ENCODE results near the gene NLGN3.
"Not testable (repeated sequence)": the region's sequence is repeated elsewhere in the genome, so short reads cannot be mapped to it uniquely, and the experiment has no call there.

The NLGN3 gene

GRCh38 chrX:71173440-71173839 is 28.8 kb downstream of the NLGN3 start:
- DNase-seq: no peak

- no peak for DNase-seq
Observed at GRCh38 chrX:71174795-71175194, 30.2 kb downstream of the NLGN3 start.

DNA sequence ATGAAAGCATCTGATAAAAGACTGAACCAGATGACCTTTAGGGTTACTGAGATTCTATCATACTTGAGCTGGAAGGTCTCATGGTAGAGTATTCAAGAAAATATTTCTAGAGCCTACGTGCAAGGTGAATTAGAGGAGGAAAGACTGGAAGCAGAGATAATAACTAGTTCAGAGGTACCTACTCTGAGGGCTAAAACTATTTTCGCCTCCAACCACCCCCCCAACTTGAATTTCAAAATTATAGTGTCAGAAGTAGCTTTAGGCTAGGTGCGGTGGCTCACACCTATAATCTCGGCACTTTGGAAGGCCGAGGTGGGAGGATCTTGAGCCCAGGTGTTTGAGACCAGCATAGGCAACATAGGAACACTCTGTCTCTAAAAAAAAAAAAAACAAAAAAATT is 30.9 kb downstream of the NLGN3 start:
- DNase-seq: no peak

GRCh38 chrX:71177327-71177726 is 32.7 kb downstream of the NLGN3 start:
- DNase-seq: no peak

DNA sequence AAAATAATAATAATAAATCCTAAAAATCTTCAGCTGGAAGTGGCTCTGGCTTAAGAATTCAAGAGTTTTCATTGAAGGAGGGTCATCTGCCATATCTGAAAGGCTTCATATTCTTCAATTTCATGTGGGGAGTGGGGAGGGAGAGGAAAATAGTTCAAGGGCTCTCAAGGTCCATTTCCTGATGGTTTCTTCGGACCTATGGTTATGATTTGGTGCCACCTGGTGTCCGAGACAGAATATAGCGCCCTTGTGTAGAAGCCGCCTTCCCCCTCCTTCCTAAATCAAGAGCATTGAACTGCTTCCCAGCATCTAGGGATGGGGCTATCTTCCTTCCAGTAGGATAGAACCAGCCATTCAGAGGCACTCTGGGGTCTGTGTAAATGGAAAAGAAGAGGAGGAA is 34.3 kb downstream of the NLGN3 start:
- peak; percentile 57 to 77 for DNase-seq

DNA sequence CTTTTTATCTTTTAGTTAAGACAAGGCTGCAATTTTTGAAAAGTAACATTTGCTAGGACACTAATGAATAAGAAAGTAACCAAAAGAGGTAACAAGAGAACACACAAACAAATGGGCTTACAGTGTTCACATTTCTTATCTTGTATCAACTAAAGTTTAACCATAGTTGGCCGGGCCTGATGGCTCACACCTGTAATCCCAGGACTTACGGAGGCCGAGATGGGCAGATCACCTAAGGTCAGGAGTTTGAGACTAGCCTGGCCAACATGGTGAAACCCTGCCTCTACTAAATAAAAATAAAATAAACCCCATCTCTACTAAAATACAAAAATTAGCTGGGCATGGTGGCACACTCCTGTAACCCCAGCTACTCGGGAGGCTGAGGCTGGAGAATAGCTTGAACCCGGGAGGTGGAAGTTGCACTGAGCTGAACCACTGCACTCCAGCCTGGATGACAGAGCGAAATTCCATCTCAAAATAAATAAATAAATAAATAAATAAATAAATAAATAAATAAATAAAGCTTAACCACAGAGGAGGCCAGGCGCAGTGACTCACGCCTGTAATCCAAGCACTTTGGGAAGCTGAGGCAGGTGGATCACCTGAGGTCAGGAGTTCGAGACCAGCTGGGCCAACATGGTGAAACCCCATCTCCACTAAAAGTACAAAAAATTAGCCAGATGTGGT is 36.1 kb downstream of the NLGN3 start:
- DNase-seq: not testable (repeated sequence)

DNA sequence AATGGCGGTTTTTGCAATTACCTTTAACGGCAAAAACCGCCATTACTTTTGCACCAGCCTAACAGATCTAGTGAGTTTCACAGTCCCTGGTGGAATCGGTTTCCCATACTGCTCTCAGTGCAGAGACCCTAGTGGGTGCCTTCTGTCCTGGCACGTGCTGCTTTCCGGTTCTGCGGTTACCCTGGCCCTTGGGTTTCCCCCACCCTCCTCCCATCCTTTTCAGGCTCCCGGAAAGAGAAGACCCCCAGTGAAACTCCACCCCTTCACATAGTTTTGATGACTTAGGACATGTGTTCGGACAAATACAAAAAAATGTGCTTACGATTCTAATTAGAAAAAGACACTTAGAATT is 36.9 kb downstream of the NLGN3 start:
- DNase-seq: no peak

GRCh38 chrX:71181910-71182799 is 37.5 kb downstream of the NLGN3 start:
- peak; percentile 93 to 98 for DNase-seq

- DNase-seq: no peak
Observed at GRCh38 chrX:71182871-71183270, 38.2 kb downstream of the NLGN3 start.

GRCh38 chrX:71183341-71183740 is 38.7 kb downstream of the NLGN3 start:
- DNase-seq: no peak

DNA sequence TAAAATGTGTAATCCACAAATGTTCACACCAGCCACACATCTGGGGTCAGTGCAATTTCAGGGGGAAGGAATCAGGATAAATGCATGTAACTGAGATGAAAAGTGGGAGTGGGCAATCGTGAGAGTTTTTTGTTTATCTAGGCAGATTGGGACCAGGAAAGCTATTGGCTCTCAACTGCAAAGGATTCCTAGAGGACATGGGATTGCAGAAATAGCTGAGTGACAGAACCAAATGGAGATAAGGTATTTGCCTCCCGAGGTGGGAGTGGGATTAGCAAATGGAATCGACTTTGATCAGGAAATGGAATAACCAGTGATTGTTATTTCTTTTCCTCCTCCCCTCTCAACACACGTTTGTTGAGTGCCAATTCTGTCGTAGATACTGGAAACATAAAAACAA is 39.5 kb downstream of the NLGN3 start:
- DNase-seq: no peak

GRCh38 chrX:71184803-71185495 is 40.3 kb downstream of the NLGN3 start:
- peak in 1 of 2 experiments; percentile 65 for DNase-seq

DNA sequence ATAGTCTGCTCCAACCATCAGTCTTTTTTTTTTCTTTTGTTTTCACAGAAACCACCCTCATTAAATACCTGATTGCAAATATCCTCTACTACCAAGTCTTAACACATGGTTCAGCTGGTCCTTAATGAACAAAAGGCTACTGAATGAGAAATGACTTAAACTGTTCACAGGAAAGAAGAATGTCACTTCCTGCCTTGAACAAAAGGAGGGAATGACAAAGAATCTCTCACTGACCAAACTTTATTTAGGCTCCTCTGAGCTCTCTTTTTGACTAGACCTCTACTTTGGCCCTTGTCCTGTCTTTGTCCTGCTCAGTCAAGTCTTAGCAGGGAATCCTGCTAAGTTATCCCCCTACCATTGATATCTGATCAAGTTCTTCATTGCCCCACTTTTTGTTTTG is 46.6 kb downstream of the NLGN3 start:
- DNase-seq: no peak

DNA sequence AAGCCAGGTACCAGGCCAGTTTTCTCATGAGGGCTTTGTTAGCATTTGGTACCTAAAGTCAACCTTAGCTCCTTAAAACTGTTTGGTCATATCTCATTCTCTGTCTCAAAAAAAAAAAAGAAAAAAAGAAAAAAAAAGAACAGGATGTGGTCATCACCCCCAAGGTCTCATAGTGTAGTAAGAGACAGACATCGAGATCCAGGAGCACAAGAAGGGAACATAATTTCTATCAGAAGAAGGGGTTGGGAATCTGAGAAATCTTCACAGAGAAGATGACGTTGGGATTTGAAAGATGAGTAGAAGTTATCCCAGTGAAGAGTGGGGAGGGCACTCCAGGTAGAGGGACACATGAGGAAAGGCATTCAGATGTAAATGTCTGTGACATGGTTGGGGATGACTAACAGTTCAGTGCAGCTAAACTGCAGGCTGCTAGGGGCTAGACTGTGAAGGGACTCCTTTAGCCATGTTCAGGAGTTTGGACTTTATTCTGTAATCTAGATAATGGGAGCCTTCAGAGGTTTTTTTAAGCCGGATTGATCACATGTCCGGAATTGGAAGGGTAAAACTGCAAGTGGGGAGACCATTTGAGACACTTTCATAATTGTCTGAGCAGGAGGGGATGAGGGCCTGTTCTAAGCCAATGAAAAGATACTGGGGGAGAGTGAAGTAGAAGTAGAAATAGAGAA is 51.5 kb downstream of the NLGN3 start:
- no peak for DNase-seq

DNA sequence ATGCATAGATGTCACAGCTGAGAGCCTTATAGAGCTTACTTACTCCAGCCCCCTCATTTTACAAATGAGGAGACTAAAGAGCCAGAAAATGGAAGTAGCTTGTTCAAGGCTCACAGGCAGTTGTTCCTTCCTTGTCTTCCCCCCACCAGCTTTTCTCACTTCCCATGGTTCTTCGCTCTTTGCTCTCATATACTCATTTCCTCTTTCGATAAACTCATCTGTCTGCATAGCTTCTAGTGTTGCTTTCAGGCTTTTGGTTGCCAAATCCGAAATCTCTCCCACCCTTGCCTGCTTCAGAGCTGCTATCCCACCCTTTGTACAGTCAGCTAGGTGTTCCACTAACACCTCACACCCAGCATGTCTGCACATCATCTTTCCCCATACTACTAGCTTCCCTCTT is 53.4 kb downstream of the NLGN3 start:
- no peak for DNase-seq

DNA sequence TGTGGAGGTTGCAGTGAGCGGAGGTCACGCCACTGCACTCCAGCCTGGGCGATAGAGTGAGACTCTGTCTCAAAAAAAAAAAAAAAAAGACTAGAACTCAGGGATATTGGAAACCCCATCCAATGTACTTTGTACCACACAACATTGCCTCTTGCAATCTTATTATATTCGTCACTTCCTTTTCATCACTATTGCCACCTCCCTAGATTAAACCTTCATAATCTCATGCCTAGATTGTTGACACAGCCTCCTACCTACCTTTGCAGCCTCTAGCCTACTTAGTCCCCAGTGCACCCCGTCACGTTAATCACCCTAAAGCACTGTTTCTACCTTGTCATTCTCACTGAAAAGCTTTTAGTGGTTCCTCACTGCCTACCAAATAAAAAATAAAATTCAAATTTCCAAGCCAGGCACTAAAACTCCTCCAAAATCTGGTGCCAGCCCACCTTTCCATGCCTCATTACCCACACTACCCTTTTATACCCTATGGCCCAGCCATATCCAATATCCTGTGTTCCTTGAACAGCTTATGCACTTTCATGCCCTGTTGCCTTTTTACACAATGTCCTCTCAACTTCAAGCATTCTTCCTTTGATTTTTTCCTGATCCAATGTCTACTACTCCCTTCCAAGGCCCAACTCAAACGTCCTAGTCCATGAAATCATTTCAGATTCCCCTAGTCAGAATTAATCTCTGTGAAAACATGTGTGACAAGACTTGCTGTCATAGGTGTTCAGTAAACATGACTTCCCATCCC is 54.8 kb downstream of the NLGN3 start:
- DNase-seq: no peak

DNA sequence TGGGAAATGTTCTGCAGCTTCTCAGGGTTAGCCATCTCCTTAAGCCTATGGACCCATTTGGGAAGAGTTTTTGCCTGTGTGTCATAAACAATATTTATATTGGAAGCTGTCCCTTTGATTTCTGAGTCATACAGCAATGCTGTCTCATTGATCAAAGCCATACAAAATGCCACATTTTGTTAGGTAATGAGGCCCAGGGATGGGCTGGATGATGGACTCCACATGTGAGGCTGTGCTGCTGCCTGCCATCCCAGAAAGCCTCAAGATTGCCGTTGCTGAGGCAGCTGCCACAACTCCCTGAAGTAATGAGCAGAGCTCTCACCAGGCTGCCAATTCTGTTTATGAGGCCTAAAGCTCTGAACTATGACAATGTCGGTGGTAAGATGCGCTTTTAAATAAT is 66.2 kb downstream of the NLGN3 start:
- DNase-seq: no peak

DNA sequence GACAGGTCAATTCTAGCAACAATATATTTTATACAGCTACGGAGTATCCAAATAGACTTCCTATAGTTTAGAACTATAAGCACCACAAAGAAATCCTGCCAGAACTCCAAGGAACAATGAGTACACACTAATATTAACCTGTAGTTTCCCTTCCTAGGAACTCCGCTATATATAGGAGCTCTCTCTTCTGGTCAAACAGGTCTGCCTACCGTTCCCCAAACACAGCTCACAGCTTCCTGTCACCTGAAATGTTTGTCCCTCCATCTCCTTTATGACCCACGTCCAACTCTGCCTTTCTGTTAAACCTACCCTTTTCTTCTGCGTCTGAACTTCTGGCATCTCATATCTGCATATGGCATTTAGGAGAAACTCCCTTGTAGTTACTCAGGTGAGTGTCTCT is 67.9 kb downstream of the NLGN3 start:
- DNase-seq: no peak

- no peak for DNase-seq
Observed at GRCh38 chrX:71214152-71214551, 69.5 kb downstream of the NLGN3 start.

GRCh38 chrX:71214604-71215337 is 70.1 kb downstream of the NLGN3 start:
- peak; percentile 44 to 70 for DNase-seq

GRCh38 chrX:71215338-71215912 is 70.8 kb downstream of the NLGN3 start:
- DNase-seq: peak in 1 of 2 experiments; percentile 66
